GM12864 (cell line): Measurements from ENCODE around the gene CPVL.
"Not testable (repeated sequence)": the region's sequence is repeated elsewhere in the genome, so short reads cannot be mapped to it uniquely, and the experiment has no call there.

ENCODE experiments used
- DNase-seq: peaks from one replicate; pipeline ENCODE4 v3.0.0-alpha.2; 2011; ENCODE audit warnings: low read depth
- H3K4me3 ChIP-seq: 2 replicates; pipeline ENCODE4 v1.5.1; 2011; ENCODE audit warnings: mild to moderate bottlenecking, low read depth, low read length, control low read depth
- CTCF ChIP-seq: IDR thresholded peaks from 2 replicates; pipeline ENCODE4 v1.5.1; 2011; ENCODE audit warnings: low read depth, mild to moderate bottlenecking, moderate library complexity, low read length, control low read depth, inconsistent platforms; ENCODE audit errors: missing control alignments

The CPVL gene

GRCh38 chr7:29095631-29096445 is 50.5 kb downstream of the CPVL start:
- TF ChIP-seq CTCF: no peak
- DNase-seq: no peak
- H3K4me3 ChIP-seq: no peak overlapping the region

DNA sequence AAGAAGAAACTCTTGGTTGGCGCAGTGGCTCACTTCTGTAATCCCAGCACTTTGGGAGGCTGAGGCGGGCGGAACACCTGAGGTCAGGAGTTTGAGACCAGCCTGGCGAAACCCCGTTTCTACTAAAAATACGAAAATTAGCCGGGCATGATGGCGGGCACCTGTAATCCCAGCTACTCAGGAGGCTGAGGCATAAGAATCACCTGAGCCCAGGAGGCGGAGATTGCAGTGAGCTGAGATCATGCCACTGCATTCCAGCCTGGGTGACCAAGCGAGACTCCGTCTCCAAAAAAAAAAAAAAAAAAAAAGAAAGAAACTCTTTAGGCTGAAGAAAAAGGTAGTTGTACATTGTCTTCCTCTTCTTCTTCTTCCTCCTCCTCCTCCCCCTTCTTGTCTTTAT is 53.2 kb downstream of the CPVL start:
- DNase-seq, H3K4me3 ChIP-seq: not testable (repeated sequence)

DNA sequence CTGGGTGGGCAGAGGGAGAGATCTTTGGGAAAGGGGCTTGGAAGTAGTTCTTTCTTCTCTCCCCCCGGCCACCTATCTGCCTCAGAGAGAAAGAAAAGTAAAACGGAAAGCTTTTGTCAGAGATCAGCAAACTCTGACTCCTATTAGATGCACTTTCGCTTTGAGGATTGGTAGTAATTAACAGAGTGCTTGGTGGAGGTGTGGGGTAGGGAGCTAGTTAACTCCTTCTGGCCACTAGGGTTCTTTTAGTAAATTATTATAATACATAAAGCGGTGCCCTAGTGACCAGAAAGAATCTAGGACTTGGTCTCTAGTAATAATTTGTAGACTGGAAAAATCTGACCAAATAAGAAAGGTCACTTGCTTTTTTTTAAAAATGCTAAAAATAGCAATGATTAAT is 54.6 kb downstream of the CPVL start:
- DNase-seq: no peak
- H3K4me3 ChIP-seq: peak overlapping the region; percentile 33
- peak; percentile 24 for TF ChIP-seq CTCF

- no peak for TF ChIP-seq CTCF
- no peak for DNase-seq
- H3K4me3 ChIP-seq: peak overlapping the region; percentile 33
These were observed 55.3 kb downstream of the CPVL start for GRCh38 chr7:29090836-29091601.

- no peak for DNase-seq
- H3K4me3 ChIP-seq: no peak overlapping the region
- no peak for TF ChIP-seq CTCF
These were observed 56.1 kb downstream of the CPVL start for GRCh38 chr7:29090151-29090805.

DNA sequence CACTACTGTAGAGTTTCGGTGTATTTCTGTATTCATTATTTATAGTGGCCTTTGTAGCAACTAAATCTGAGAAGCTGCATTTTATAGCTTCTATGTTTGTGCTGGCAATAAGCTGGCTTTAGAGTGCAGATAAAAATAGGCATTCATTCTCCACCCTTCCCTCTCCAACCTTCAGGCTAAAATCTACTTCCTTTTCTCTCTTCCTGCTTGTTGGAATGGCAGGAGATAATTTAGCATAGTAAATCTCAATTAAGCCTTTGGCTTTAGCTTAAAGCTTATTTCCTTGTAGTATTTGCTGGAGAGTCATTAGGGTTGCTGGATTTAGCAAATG is 58.5 kb downstream of the CPVL start:
- H3K4me3 ChIP-seq: no peak overlapping the region
- no peak for DNase-seq
- no peak for TF ChIP-seq CTCF

DNA sequence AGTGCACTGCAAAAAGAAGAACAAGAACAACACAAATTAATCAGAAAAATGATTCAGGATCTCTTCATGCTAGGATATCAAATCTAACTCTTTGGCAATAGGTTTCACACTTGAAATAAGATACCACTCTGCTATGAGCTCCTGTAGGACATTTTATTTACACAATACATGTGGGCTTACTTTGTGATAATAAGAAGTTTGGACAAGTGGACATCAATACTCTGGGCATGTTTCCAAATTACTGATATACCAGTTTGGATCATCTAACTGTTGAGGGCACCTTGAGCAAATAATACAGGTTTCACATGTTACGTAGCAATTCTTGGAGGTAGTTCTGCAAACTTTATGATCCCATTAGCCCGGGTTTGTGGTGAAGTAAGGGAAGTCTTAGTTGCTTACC is 59.8 kb downstream of the CPVL start:
- no peak for DNase-seq
- H3K4me3 ChIP-seq: no peak overlapping the region
- no peak for TF ChIP-seq CTCF
